ENCODE results near the gene GARNL3. TPM values are rescaled to one million over a fixed set of nuclear protein-coding genes. Genes with fewer than 3 reads are reported as not detected.

The GARNL3 gene
- total RNA-seq, 1 donor from 2014 or later: 162 TPM

DNA sequence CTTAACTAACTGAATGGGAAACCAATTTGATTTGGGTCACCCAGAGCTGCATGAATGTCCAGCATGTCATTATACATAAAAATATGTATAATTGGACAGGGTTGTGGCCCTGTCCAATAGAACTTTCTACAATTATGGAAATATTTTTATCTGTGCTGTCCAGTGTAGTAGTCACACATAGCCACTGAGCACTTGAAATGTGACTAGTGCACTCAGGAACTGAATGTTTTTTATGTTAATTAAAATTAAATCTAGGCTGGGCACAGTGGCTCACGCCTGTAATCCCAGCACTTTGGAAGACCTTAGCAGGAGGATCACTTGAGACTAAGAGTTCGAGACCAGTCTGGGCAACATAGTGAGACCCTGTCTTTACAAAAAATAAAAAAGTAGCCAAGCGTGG is 18.6 kb downstream of the GARNL3 start:
- intact Hi-C loops (cut with DNase I): no loop called here
- H3K4me1 ChIP-seq: peaks cover 0 to 10% of the 10 kb centered on the region in 2 donors
- H3K36me3 ChIP-seq: no peaks in the 10 kb centered on the region
- no peak overlapping the region for H3K27ac ChIP-seq
- no peak for DNase-seq (ENCODE audit: low spot score in 2 of 2)
- H3K9me3 ChIP-seq: no peaks in the 10 kb centered on the region
- no peak overlapping the region for H3K4me3 ChIP-seq
- H3K27me3 ChIP-seq: no peaks in the 10 kb centered on the region
- TF ChIP-seq, protein P1, sequence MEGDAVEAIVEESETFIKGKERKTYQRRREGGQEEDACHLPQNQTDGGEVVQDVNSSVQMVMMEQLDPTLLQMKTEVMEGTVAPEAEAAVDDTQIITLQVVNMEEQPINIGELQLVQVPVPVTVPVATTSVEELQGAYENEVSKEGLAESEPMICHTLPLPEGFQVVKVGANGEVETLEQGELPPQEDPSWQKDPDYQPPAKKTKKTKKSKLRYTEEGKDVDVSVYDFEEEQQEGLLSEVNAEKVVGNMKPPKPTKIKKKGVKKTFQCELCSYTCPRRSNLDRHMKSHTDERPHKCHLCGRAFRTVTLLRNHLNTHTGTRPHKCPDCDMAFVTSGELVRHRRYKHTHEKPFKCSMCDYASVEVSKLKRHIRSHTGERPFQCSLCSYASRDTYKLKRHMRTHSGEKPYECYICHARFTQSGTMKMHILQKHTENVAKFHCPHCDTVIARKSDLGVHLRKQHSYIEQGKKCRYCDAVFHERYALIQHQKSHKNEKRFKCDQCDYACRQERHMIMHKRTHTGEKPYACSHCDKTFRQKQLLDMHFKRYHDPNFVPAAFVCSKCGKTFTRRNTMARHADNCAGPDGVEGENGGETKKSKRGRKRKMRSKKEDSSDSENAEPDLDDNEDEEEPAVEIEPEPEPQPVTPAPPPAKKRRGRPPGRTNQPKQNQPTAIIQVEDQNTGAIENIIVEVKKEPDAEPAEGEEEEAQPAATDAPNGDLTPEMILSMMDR (IDR thresholded peaks at IDR 0.05): no peak

DNA sequence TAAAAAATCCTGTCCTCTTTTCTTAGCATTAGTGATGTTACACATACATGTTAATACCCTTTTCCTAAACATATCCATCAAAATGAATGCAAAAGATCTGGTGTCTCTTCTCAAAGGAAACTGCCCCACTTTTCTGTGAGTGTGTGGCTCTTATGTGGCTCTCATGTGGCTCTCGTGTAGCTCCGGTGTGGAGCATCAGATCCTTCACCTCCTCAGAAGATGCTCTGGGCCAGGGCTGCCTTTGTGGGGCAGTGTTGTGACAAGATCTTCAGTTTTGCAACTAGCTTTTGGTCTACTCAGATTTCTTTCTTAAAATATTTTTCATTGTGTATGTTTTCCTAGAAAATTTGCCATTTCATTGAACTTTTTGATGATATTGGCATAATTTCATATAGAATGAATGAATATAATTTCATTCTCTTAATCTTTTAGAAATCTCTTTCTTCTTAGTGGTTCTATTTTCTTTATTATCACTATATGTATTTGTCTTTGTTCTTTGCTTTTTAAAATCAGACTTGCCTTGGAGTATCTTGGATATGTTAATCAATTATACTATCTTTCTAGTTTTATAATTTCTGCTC is 19.4 kb downstream of the GARNL3 start:
- no peaks in the 10 kb centered on the region for H3K27me3 ChIP-seq
- intact Hi-C loops (cut with DNase I): no loop called here
- H3K36me3 ChIP-seq: no peaks in the 10 kb centered on the region
- no peak overlapping the region for H3K4me3 ChIP-seq
- TF ChIP-seq, protein P1 (IDR thresholded peaks at IDR 0.05): peak in 2 of 3 experiments; percentile 12 to 30
- no peaks in the 10 kb centered on the region for H3K9me3 ChIP-seq
- DNase-seq (ENCODE audit: low spot score in 2 of 2): no peak
- peaks cover 0 to 10% of the 10 kb centered on the region in 2 donors for H3K4me1 ChIP-seq
- no peak overlapping the region for H3K27ac ChIP-seq

DNA sequence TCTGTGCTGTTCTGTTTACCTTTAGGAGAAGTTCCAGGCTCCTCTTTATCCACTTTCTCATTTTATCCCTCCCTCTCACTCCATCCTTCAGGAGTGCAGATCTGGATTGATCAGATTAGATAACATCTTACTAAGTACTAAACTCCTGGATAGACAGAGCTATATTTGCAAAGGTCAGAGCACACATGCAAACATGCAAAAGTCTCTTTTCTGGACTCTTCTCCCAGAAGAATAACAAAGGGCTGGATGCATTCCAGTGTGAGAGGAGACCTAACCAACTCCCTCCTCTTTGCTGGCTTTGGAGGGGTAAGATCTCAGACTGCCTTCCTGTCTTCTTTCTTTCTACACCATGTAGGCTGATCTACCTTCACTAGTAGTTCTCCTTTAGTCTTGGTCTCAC is 21.4 kb downstream of the GARNL3 start:
- H3K27me3 ChIP-seq: no peaks in the 10 kb centered on the region
- no peak for DNase-seq (ENCODE audit: low spot score in 2 of 2)
- H3K4me1 ChIP-seq: peaks cover 0 to 5% of the 10 kb centered on the region in 2 donors
- H3K9me3 ChIP-seq: no peaks in the 10 kb centered on the region
- no peak overlapping the region for H3K27ac ChIP-seq
- H3K36me3 ChIP-seq: no peaks in the 10 kb centered on the region
- H3K4me3 ChIP-seq: no peak overlapping the region
- intact Hi-C loops (cut with DNase I): no loop called here
- TF ChIP-seq, protein P1 (IDR thresholded peaks at IDR 0.05): no peak

DNA sequence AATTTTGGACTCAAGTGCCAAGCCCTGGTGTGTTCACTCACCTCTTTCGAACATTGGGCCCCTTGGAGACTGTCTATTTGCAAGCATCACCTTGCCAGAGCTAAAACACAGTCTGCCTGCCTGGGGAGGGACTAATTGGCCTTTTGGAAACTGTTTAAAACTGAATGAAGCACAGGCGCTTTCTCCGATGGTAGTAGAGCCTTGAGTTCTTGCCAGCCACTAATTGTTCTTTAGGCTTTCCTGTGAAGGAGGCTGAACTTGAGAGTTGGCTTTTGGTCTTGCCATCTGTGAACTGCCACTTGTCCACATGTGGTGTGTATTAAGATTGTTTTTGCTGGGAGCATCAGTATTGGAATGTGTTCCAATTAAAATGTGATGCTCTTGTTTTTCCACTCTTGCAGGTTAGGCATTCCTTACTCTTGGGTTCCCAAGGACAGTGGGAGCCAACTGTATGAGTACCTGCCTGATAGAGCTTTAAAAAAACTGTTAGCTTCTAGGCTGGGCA is 26.0 kb downstream of the GARNL3 start:
- peak overlapping the region in 1 of 2 donors; percentile 17 for H3K27ac ChIP-seq
- no peaks in the 10 kb centered on the region for H3K27me3 ChIP-seq
- no peak overlapping the region for H3K4me3 ChIP-seq
- intact Hi-C loops (cut with DNase I): no loop called here
- DNase-seq (ENCODE audit: low spot score in 2 of 2): no peak
- TF ChIP-seq, protein P1 (IDR thresholded peaks at IDR 0.05): no peak
- no peaks in the 10 kb centered on the region for H3K36me3 ChIP-seq
- H3K4me1 ChIP-seq: peaks cover 0 to 2% of the 10 kb centered on the region in 2 donors
- H3K9me3 ChIP-seq: no peaks in the 10 kb centered on the region

DNA sequence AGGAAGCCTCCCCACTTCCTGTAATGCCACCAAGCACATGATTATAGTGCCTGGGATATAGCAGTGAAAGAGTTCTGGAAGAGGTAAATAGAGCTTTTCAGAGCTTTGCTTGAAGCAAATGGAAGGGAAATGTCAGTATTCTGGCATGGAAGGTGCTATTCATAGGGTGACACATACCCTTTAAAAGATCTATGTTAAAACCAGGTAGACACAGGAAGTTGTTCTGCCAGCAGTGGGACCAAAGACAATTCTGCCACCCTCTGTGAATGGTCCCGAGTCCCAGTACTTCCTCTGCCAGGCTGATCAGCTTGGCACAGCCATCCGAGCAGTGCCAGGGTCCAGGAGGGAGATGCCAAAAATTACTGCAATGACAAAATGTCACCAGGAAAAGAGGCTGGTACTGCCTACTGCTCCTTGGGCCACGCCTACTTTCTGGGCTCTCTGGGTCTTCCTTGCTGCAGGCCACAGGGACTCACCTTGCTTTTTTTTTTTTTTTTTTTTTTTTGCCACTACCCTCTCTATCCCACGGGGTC is 26.7 kb downstream of the GARNL3 start:
- Histone ChIP-seq H3K9me3 (no peaks in the 10 kb centered on the region), H3K4me1 (no peaks in the 10 kb centered on the region), H3K27ac (peak overlapping the region in 1 of 2 donors; percentile 17), H3K4me3 (no peak overlapping the region), H3K27me3 (no peaks in the 10 kb centered on the region), H3K36me3 (no peaks in the 10 kb centered on the region)
- intact Hi-C loops (cut with DNase I): no loop called here
- TF ChIP-seq, protein P1 (IDR thresholded peaks at IDR 0.05): no peak
- no peak for DNase-seq (ENCODE audit: low spot score in 2 of 2)
